Activated naive CD4-positive, alpha-beta T cell treated with anti-CD3 and anti-CD28 coated beads, Interleukin-2, amount 10 ng/mL, durations not matched to agents 5 hours and 36 hours (primary cell): ENCODE results near the gene KRTDAP. TPM values are rescaled to one million over a fixed set of nuclear protein-coding genes. Genes with fewer than 3 reads are reported as not detected.

Experiments
- total RNA-seq, 2 experiments: library from RNA; stranded (reverse); gene quantifications; one replicate each; pipeline ENCODE4 v1.2.3, GENCODE V29; 2021

Gene KRTDAP
- total RNA-seq = not detected

GRCh38 chr19:35490364-35490763, at the start of gene KRTDAP:
KRTDAP (minus strand) TSS chr19:35490464; CDS start chr19:35490442, 22 bp downstream.

GRCh38 chr19:35533201-35533821, 43.0 kb upstream of the KRTDAP start, which contains the start of gene GAPDHS:
GAPDHS (plus strand) TSS chr19:35533456; CDS start chr19:35533528, 72 bp downstream.

GRCh38 chr19:35528218-35529038, 38.2 kb upstream of the KRTDAP start, which contains the start of gene SBSN:
SBSN (minus strand) TSS chr19:35528311; CDS start chr19:35528281, 30 bp downstream.

GRCh38 chr19:35513628-35514281, 23.5 kb upstream of the KRTDAP start, which contains the start of gene DMKN:
DMKN (minus strand) TSS chr19:35513649; CDS start chr19:35513475, 174 bp downstream.

GRCh38 chr19:35447606-35448469, 42.4 kb downstream of the KRTDAP start, which contains the start of gene FFAR2:
FFAR2 (plus strand) TSS chr19:35448257; CDS start chr19:35449715, 1,458 bp downstream.

Other genes with a start within 250 kb of the KRTDAP start
- 10 to 100 TPM; 18.5 to 20.1 TPM for gene LSR, start 241.5 kb downstream of the KRTDAP start, total RNA-seq
- gene USF2, start 221.5 kb downstream of the KRTDAP start, total RNA-seq = 100 to 1,000 TPM; 187 TPM
- gene HAMP, start 207.9 kb downstream of the KRTDAP start, total RNA-seq = 1 to 10 TPM in 1 of 2 experiments, under 1 TPM in 1; 0.60 to 1.1 TPM
- under 1 TPM in 1 of 2 experiments, not detected in 1; 0.14 TPM for gene MAG, start 198.3 kb downstream of the KRTDAP start, total RNA-seq
- under 1 TPM; 0.24 to 0.50 TPM for gene CD22, start 161.3 kb downstream of the KRTDAP start, total RNA-seq
- gene FFAR1, start 142.6 kb downstream of the KRTDAP start, total RNA-seq = not detected
- gene FFAR3, start 132.0 kb downstream of the KRTDAP start, total RNA-seq = not detected
- gene GPR42, start 119.4 kb downstream of the KRTDAP start, total RNA-seq = not detected
- not detected for gene FFAR2, start 42.2 kb downstream of the KRTDAP start, total RNA-seq
- gene DMKN, start 23.2 kb upstream of the KRTDAP start, total RNA-seq = not detected
- not detected for gene SBSN, start 37.8 kb upstream of the KRTDAP start, total RNA-seq
- gene GAPDHS, start 43.0 kb upstream of the KRTDAP start, total RNA-seq = not detected
- gene TMEM147, start 55.2 kb upstream of the KRTDAP start, total RNA-seq = 10 to 100 TPM; 46.0 to 46.8 TPM
- gene ATP4A, start 73.2 kb upstream of the KRTDAP start, total RNA-seq = not detected
- not detected for gene PMIS2, start 95.7 kb upstream of the KRTDAP start, total RNA-seq
- gene HAUS5, start 122.3 kb upstream of the KRTDAP start, total RNA-seq = 10 to 100 TPM; 41.8 to 48.0 TPM
- gene RBM42, start 138.6 kb upstream of the KRTDAP start, total RNA-seq = 10 to 100 TPM; 86.6 to 89.2 TPM
- gene ETV2, start 151.3 kb upstream of the KRTDAP start, total RNA-seq = 1 to 10 TPM; 1.0 to 1.2 TPM
- 100 to 1,000 TPM; 440 to 457 TPM for gene COX6B1, start 157.9 kb upstream of the KRTDAP start, total RNA-seq
- gene UPK1A, start 176.1 kb upstream of the KRTDAP start, total RNA-seq = 1 to 10 TPM; 1.4 to 1.6 TPM
- 10 to 100 TPM; 15.2 to 16.2 TPM for gene ZBTB32, start 214.1 kb upstream of the KRTDAP start, total RNA-seq
- 10 to 100 TPM; 57.3 to 59.9 TPM for gene KMT2B, start 227.5 kb upstream of the KRTDAP start, total RNA-seq